ENCODE data around the gene MARK3.

Gene MARK3

GRCh38 chr14:103449634-103450161 is 64.5 kb downstream of the MARK3 start:
- no peak for DNase-seq (ENCODE audit: low read depth)
- no peak for TF ChIP-seq CTCF (conservative IDR thresholded peaks at IDR 0.05; ENCODE audit: low read depth, low read length)
- H3K4me3 ChIP-seq (ENCODE audit: low read length), result no peak overlapping the region

GRCh38 chr14:103450416-103450815 is 65.2 kb downstream of the MARK3 start:
- no peak for TF ChIP-seq CTCF (conservative IDR thresholded peaks at IDR 0.05; ENCODE audit: low read depth, low read length)
- no peak for DNase-seq (ENCODE audit: low read depth)
- H3K4me3 ChIP-seq (ENCODE audit: low read length), result no peak overlapping the region

GRCh38 chr14:103451401-103451800 is 66.2 kb downstream of the MARK3 start:
- H3K4me3 ChIP-seq (ENCODE audit: low read length), result no peak overlapping the region
- TF ChIP-seq CTCF (conservative IDR thresholded peaks at IDR 0.05; ENCODE audit: low read depth, low read length), result no peak
- DNase-seq (ENCODE audit: low read depth), result no peak

- TF ChIP-seq CTCF (conservative IDR thresholded peaks at IDR 0.05; ENCODE audit: low read depth, low read length), result no peak
These were observed 68.6 kb downstream of the MARK3 start for GRCh38 chr14:103453791-103454190.

GRCh38 chr14:103456167-103456835 is 71.1 kb downstream of the MARK3 start:
- DNase-seq (ENCODE audit: low read depth), result no peak
- no peak for TF ChIP-seq CTCF (conservative IDR thresholded peaks at IDR 0.05; ENCODE audit: low read depth, low read length)
- no peak overlapping the region for H3K4me3 ChIP-seq (ENCODE audit: low read length)

More at GRCh38 chr14:103453791-103454190, 68.6 kb downstream of the MARK3 start:
- DNase-seq (ENCODE audit: low read depth), result no peak
- no peak overlapping the region for H3K4me3 ChIP-seq (ENCODE audit: low read length)

GRCh38 chr14:103460415-103460814 is 75.2 kb downstream of the MARK3 start:
- no peak overlapping the region for H3K4me3 ChIP-seq (ENCODE audit: low read length)
- no peak for DNase-seq (ENCODE audit: low read depth)
- no peak for TF ChIP-seq CTCF (conservative IDR thresholded peaks at IDR 0.05; ENCODE audit: low read depth, low read length)

GRCh38 chr14:103463149-103463548 is 77.9 kb downstream of the MARK3 start:
- DNase-seq (ENCODE audit: low read depth), result no peak
- no peak overlapping the region for H3K4me3 ChIP-seq (ENCODE audit: low read length)
- no peak for TF ChIP-seq CTCF (conservative IDR thresholded peaks at IDR 0.05; ENCODE audit: low read depth, low read length)
